Measurements from ENCODE around the gene OSBPL9. TPM values are rescaled to one million over a fixed set of nuclear protein-coding genes. Genes with fewer than 3 reads are reported as not detected.
A peak's percentile ranks its signal among the peaks of the same experiment; 100 is the strongest.
"Not testable (repeated sequence)": the region's sequence is repeated elsewhere in the genome, so short reads cannot be mapped to it uniquely, and the experiment has no call there.

Gene OSBPL9
- total RNA-seq, 2 donors from 2014 or later = 59.0 to 59.7 TPM

DNA sequence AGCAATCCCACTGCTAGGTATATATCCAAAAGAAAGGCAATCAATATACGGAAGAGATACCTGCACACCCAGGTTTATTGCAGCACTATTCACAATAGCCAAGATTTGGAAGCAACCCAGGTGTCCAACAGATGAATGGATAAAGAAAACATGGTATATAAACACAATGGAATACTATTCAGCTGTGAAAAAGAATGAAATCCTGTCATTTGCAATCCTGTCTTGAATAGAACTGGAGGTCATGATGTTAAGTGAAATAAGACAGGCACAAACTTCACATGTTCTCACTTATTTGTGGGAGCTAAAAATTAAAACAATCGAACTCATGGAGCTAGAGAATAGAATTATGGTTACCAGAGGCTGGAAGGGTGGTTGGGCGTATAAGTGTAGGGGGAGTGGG, 101.0 kb downstream of the OSBPL9 start:
- ATAC-seq (replicated peaks in 1 of 2) (no peak), DNase-seq (no peak)
- H3K27ac Mint-ChIP-seq = no peak overlapping the region
- H3K36me3 Mint-ChIP-seq (ENCODE audit: insufficient read depth in 2 of 2) = peaks cover 0 to 2% of the 10 kb centered on the region in 2 donors
- H3K4me1 Mint-ChIP-seq (ENCODE audit: low read depth) = peaks cover 17% of the 10 kb centered on the region
- H3K4me3 Mint-ChIP-seq = no peak overlapping the region
- no peaks in the 10 kb centered on the region for H3K27me3 Mint-ChIP-seq (ENCODE audit: low read depth)
- no peaks in the 10 kb centered on the region for H3K9me3 Mint-ChIP-seq

DNA sequence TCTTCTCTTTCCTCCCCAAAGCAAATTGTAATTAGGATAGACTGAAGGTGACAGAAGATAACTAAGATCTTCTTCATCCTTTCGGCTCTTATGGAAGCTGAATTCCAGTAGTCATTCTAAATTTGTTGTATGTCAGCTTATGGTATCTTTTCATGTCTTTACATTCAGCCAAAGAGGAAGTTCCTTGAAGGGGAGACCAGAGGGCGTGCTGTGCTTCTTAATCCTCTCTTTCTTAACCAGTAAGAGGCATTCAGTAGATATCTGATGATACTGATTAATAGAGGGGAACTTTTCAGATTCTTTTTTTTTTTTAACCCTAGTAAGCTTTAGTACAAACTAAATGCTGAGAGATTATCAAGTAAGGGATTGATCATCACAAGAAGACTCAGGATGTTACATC, 102.3 kb downstream of the OSBPL9 start:
- Mint-ChIP-seq H3K4me1 (ENCODE audit: low read depth) (peaks cover 14% of the 10 kb centered on the region), H3K36me3 (ENCODE audit: insufficient read depth in 2 of 2) (peaks cover 0 to 2% of the 10 kb centered on the region in 2 donors), H3K4me3 (no peak overlapping the region), H3K27ac (peak overlapping the region; percentile 17), H3K27me3 (ENCODE audit: low read depth) (no peaks in the 10 kb centered on the region), H3K9me3 (no peaks in the 10 kb centered on the region)
- DNase-seq = no peak
- no peak for ATAC-seq (replicated peaks in 1 of 2)

DNA sequence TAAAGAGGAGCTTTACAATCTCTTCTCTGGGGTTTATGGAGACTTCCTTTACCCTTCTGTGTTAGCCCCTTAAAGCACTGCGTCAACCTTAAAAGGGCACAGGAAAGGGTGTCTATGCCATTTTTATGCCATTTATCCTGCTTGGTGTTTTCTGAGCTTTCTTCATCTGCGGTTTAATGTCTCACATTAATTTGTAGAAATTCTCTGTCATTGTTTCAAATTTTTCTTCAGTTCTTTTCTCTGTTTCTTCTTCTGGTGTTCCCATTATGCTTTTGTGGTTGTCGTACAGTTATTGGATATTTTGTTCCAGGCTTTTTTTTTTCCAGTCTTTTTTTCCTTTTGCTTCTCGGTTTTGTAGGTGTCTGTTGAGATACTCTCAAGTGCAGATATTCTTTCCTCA, 107.9 kb downstream of the OSBPL9 start:
- DNase-seq (no peak), ATAC-seq (replicated peaks in 1 of 2) (no peak)
- Mint-ChIP-seq H3K27ac (peak overlapping the region; percentile 9), H3K4me3 (no peak overlapping the region), H3K9me3 (no peaks in the 10 kb centered on the region), H3K4me1 (ENCODE audit: low read depth) (peaks cover 20% of the 10 kb centered on the region), H3K27me3 (ENCODE audit: low read depth) (no peaks in the 10 kb centered on the region), H3K36me3 (ENCODE audit: insufficient read depth in 2 of 2) (no peaks in the 10 kb centered on the region)

DNA sequence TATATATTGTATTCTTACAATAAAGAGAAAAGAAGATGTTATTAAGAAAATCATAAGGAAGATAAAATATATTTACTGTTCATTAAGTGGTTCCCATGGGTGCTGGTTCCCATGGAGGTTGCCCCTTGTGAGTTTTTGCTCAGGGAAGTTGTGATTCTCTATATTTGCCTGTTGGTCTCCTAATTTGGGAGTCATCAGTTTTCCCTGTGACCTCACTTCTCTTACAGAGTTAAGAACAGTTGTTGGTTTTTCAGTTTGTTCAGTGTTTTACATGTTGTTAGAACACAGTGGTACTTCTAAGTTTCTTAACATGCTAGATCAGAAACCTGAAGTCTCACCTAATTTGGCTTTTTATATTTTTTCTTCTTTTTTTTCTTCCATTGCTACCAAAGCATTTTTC, 109.2 kb downstream of the OSBPL9 start:
- Mint-ChIP-seq H3K27me3 (ENCODE audit: low read depth) (no peaks in the 10 kb centered on the region), H3K9me3 (no peaks in the 10 kb centered on the region), H3K27ac (no peak overlapping the region), H3K4me3 (no peak overlapping the region), H3K36me3 (ENCODE audit: insufficient read depth in 2 of 2) (no peaks in the 10 kb centered on the region), H3K4me1 (ENCODE audit: low read depth) (peaks cover 31% of the 10 kb centered on the region)
- ATAC-seq (replicated peaks in 1 of 2) (no peak), DNase-seq (no peak)

DNA sequence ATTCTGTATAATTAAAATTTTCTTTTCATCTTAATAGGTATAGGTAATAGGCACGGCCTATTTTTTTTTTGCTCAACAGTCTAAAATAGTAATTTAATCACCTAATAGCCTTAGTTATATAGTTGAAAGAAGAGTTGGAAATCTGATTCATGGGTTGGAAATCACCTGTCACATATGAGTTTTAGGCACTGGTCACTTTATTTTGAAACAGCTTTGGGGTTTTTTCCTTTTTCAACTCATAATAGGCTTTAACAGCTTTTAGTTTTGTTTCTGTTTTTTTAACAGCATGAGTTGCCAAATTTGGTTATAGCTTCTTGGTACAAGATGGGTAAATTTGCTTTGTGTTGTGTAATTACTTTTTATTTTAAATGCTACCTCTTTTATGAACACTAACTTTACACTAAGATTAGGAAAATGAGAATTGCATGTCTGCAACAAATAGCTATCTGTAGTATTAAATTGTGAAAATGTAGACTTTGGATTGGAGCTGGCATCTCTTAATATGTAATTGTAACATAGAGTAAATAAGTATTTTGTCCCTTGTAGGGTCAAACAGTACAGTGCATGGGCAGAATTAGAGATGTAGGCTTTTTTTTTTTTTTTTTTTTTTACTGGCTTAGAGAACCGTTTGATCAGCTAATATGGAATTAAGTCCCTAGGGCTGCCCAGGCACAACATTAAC, 109.8 kb downstream of the OSBPL9 start:
- Mint-ChIP-seq H3K27me3 (ENCODE audit: low read depth) (no peaks in the 10 kb centered on the region), H3K36me3 (ENCODE audit: insufficient read depth in 2 of 2) (no peaks in the 10 kb centered on the region), H3K27ac (peak overlapping the region; percentile 63), H3K4me3 (peak overlapping the region in 1 of 2 donors; percentile 39), H3K4me1 (ENCODE audit: low read depth) (peaks cover 32% of the 10 kb centered on the region), H3K9me3 (no peaks in the 10 kb centered on the region)
- DNase-seq (no peak), ATAC-seq (replicated peaks in 1 of 2) (no peak)

DNA sequence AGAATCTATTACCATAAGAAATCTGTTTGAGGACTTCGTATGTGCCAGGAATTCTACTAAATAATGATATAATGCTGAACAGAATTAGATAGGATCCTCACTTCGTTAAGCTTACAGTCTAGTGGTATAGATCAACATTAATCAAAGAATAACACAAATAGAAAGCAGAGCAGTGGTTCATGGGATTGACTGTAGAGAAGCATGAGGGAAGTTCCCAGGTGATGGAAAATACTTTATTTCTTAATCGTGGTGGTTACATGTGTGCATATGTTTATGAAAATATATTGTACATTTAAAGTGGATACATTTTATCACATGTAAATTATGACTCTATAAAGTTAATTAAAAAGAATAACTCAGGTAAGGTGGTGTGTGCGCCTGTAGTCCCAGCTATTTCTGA, 110.5 kb downstream of the OSBPL9 start:
- DNase-seq (no peak), ATAC-seq (replicated peaks in 1 of 2) (no peak)
- peak overlapping the region in 1 of 2 donors; percentile 44 for H3K4me3 Mint-ChIP-seq
- H3K27ac Mint-ChIP-seq = peak overlapping the region; percentile 70
- H3K4me1 Mint-ChIP-seq (ENCODE audit: low read depth) = peaks cover 34% of the 10 kb centered on the region
- H3K9me3 Mint-ChIP-seq = no peaks in the 10 kb centered on the region
- no peaks in the 10 kb centered on the region for H3K36me3 Mint-ChIP-seq (ENCODE audit: insufficient read depth in 2 of 2)
- no peaks in the 10 kb centered on the region for H3K27me3 Mint-ChIP-seq (ENCODE audit: low read depth)

DNA sequence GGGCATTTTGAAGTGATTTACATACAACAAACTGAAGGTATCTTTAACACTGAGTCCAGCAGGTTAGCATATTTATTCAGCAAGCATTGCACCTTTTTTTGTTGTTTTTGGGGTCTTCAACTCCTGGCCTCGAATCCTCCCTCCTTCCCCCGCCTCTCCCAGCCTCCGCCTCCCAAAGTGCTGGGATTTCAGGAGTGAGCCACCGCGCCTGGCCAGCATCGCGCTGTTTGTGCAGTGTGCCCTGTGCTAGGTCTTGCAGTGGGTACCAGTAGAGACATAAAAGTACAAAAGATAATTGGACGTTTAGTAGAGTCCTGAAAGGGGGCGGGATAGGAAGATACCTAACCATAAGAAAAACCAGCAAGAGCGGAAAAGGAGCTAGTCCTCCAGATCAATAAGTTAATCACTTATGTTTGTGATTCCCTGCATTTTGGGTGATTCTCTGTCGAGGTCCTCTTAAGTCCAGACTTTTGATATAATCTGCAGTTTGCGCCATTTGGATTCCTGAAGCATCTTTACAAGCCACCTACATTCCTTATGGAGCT, 111.8 kb downstream of the OSBPL9 start:
- Mint-ChIP-seq H3K4me3 (peak overlapping the region; percentile 90 to 95), H3K9me3 (no peaks in the 10 kb centered on the region), H3K4me1 (ENCODE audit: low read depth) (peaks cover 46% of the 10 kb centered on the region), H3K27ac (peak overlapping the region; percentile 79), H3K36me3 (ENCODE audit: insufficient read depth in 2 of 2) (no peaks in the 10 kb centered on the region), H3K27me3 (ENCODE audit: low read depth) (no peaks in the 10 kb centered on the region)
- no peak for ATAC-seq (replicated peaks in 1 of 2)
- DNase-seq = no peak

DNA sequence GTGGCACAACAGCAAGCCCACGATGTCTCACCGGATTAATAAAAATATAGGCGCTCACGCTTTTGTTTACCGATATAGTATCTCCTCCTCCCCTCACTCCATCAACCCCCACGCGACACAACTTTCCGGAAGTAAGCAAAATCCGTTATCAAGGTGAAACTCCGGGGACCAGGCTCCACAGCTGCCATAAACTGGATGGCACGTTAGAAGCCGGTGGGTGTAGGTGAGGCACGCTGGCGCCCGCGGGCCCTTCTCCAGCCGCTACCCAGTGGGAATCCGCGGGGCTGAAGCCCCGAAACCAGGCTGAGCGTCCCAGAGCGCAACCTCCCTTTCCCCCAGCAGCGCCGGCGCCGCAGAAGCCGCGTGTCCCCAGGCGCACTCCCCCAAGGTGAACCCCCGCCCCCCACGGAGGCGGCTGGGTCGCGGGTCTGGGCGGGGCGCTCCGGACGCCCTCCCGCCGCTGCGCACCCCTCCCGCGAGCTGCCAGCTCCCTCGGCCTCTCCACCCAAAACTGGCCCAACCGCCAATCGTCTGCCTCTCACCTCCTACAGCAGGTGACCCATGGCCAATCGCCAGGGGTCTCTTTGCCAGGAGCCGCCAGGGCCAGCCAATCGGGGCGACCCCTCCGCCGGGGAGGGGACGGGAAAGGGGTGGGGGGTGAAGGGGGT, 112.4 kb downstream of the OSBPL9 start:
- DNase-seq (peak; percentile 96 to 98), ATAC-seq (replicated peaks in 1 of 2) (peak; percentile 98)
- Mint-ChIP-seq H3K27me3 (ENCODE audit: low read depth) (no peaks in the 10 kb centered on the region), H3K4me3 (peak overlapping the region; percentile 90 to 95), H3K9me3 (no peaks in the 10 kb centered on the region), H3K27ac (peak overlapping the region; percentile 79), H3K36me3 (ENCODE audit: insufficient read depth in 2 of 2) (no peaks in the 10 kb centered on the region), H3K4me1 (ENCODE audit: low read depth) (peaks cover 53% of the 10 kb centered on the region)

DNA sequence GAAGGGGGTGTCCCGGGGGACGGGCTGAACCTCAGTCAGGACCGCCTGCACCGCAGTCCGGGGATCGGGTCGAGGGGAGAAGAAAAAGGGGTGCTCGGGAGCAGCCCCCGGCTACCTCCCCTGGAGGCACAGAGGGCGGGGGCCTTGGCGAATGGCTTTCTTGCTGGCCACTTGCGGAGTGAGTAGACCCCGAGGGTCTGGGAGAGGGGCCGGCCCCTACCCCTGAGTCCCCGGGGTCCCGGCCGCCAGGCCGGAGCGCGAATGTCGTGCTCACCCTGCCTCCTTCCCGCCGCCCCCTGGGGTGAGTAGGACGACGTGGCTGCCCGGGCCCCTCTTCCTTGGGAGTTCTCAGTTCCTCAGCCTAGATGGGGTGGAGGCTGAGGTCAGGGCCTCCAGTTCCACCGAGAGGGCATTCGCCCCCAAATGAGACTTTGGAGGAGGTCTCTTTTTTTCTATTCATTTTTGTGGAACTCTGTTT, 113.0 kb downstream of the OSBPL9 start:
- no peaks in the 10 kb centered on the region for H3K27me3 Mint-ChIP-seq (ENCODE audit: low read depth)
- H3K9me3 Mint-ChIP-seq = no peaks in the 10 kb centered on the region
- H3K4me3 Mint-ChIP-seq = peak overlapping the region; percentile 90 to 95
- peaks cover 58% of the 10 kb centered on the region for H3K4me1 Mint-ChIP-seq (ENCODE audit: low read depth)
- H3K27ac Mint-ChIP-seq = peak overlapping the region; percentile 86
- peak in 1 of 2 donors; percentile 19 for ATAC-seq (replicated peaks in 1 of 2)
- DNase-seq = no peak
- no peaks in the 10 kb centered on the region for H3K36me3 Mint-ChIP-seq (ENCODE audit: insufficient read depth in 2 of 2)

DNA sequence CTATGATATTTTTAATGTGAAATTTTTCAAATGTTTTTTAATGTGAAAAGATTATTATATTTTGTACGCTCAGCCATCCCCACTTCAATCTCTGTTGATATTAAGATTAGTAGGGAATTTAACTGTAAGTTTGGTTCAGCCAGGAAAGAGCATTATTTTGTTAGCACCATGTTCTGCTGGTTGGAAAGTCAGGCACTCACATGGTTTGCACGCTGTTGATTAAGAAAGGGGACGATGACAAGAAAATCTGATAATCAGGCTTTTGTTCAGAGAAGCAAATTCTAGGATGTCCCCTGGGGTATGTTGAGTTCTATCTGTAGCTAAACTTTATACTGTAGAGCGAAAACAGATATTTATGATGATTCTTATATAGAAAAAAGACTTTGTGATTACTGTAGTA, 115.1 kb downstream of the OSBPL9 start:
- ATAC-seq (replicated peaks in 1 of 2) (no peak), DNase-seq (no peak)
- Mint-ChIP-seq H3K4me1 (ENCODE audit: low read depth) (peaks cover 69% of the 10 kb centered on the region), H3K9me3 (no peaks in the 10 kb centered on the region), H3K27me3 (ENCODE audit: low read depth) (no peaks in the 10 kb centered on the region), H3K36me3 (ENCODE audit: insufficient read depth in 2 of 2) (no peaks in the 10 kb centered on the region), H3K4me3 (no peak overlapping the region), H3K27ac (no peak overlapping the region)

DNA sequence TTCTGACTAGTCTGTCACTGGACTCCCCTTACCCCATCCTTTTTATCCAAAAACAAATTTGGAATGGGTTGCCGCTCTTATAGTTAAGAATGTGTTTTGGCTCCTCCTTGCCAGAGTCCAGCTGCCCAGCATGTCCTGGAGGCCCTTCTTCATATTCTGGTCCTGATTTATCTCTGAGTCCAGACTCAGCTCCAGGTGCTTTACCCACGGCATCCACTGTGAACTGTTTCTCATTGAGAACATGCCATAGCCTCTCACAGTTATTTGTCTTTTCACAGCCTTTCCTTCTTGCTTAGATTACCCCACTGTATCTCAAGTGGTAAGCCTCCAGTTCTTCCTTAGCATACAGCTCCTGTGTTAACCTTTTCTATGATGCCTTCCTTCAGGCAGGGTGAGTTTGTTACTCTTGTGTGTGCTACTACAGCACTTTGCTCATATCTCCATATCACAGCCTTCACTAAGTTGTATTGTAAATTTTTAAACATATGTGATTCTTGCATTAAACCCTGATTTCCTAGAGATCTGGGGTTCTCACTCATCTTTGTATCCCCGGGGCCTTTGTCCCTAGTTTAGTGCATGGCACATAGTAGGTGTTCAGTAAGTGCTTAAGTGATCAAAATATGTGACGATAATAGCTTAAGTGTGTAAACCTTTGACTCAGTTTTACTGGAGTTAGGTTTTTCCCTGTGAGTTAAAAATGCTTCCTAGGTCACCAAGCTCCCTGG, 116.0 kb downstream of the OSBPL9 start:
- Mint-ChIP-seq H3K27ac (no peak overlapping the region), H3K4me1 (ENCODE audit: low read depth) (peaks cover 68% of the 10 kb centered on the region), H3K9me3 (no peaks in the 10 kb centered on the region), H3K27me3 (ENCODE audit: low read depth) (no peaks in the 10 kb centered on the region), H3K4me3 (peak overlapping the region in 1 of 2 donors; percentile 6), H3K36me3 (ENCODE audit: insufficient read depth in 2 of 2) (no peaks in the 10 kb centered on the region)
- ATAC-seq (replicated peaks in 1 of 2) (no peak), DNase-seq (no peak)

DNA sequence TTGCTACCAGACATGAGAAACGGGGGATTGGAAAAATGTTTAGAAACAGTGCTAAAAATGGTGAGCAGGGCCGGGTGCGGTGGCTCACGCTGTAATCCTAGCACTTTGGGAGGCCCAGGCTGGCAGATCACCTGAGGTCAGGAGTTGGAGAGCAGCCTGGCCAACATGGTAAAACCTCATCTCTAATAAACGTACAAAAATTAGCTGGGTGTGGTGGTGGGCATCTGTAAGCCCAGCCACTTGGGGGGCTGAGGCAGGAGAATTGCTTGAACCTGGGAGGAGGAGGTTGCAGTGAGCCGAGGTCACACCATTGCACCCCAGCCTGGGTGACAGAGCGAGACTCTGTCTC, 116.5 kb downstream of the OSBPL9 start:
- H3K4me3 Mint-ChIP-seq; H3K9me3 Mint-ChIP-seq; H3K36me3 Mint-ChIP-seq (ENCODE audit: insufficient read depth in 2 of 2); DNase-seq; H3K27me3 Mint-ChIP-seq (ENCODE audit: low read depth); ATAC-seq (replicated peaks in 1 of 2); H3K27ac Mint-ChIP-seq: not testable (repeated sequence)
- H3K4me1 Mint-ChIP-seq (ENCODE audit: low read depth) = peaks cover 63% of the 10 kb centered on the region
